Suprapubic skin (tissue), 4 donors: Measurements from ENCODE around the gene ABHD5.

ENCODE experiments used
- CTCF ChIP-seq, 2 donors: fragments of 200-600 bp in 1 of 2; fragments of 450-650 bp in 1 of 2; sonication (generic) in 1 of 2; IDR thresholded peaks; one replicate each; pipeline ENCODE4 v1.5.1; 2016 to 2019; ENCODE audit warnings: antibody characterized with exemption in 2 of 2, mild to moderate bottlenecking in 1 of 2, moderate library complexity in 1 of 2
- EP300 ChIP-seq: sonication (generic); formaldehyde crosslinking; IDR thresholded peaks from one replicate; pipeline ENCODE4 v1.6.1; 2017; ENCODE audit warnings: antibody characterized with exemption
- POLR2A ChIP-seq, 2 donors: fragments of 450-650 bp; IDR thresholded peaks; one replicate each; pipeline ENCODE4 v1.6.1; 2017; ENCODE audit warnings: antibody characterized with exemption in 2 of 2, mild to moderate bottlenecking in 2 of 2, moderate library complexity in 2 of 2
- POLR2AphosphoS5 ChIP-seq, 3 donors: sonication (generic); formaldehyde crosslinking; IDR thresholded peaks; one replicate each; pipeline ENCODE4 v1.6.1; 2017; ENCODE audit warnings: antibody characterized with exemption in 3 of 3

GRCh38 chr3:43766672-43767465, 76.1 kb downstream of the ABHD5 start:
- TF ChIP-seq POLR2A (IDR thresholded peaks at IDR 0.05) (no peak), CTCF (IDR thresholded peaks at IDR 0.05) (no peak), POLR2AphosphoS5 (IDR thresholded peaks at IDR 0.05) (no peak), EP300 (no peak)
